A673 (cell line): ENCODE data around the gene GJC2. TPM values are rescaled to one million over a fixed set of nuclear protein-coding genes. Genes with fewer than 3 reads are reported as not detected.

ENCODE experiments used
- BruUV-seq: library from RNA; stranded (reverse); fragments of 400-500 nt; replicated peaks from 2 replicates; lab custom pipeline; 2021; lab: Mats Ljungman, UMichigan
- CTCF ChIA-PET: fragments of 300-600 bp; sonication (Branson Sonifier 250); formaldehyde crosslinking; loops from one replicate; lab custom pipeline; 2022; ENCODE audit warnings: antibody characterized with exemption; lab: Charles Lee
- POLR2A ChIA-PET: fragments of 300-600 bp; sonication (Branson Sonifier 250); formaldehyde crosslinking; loops from one replicate; lab custom pipeline; 2022; ENCODE audit warnings: antibody characterized with exemption; ENCODE audit not compliant: low non-redundant PET; lab: Charles Lee
- DNase-seq: peaks from one replicate; pipeline ENCODE4 v3.0.0-alpha.2; 2015; ENCODE audit warnings: low spot score
- H3K27ac ChIP-seq: fragments of 200-600 bp; sonication (generic); 2 replicates; pipeline ENCODE4 v1.5.1; 2016; ENCODE audit warnings: mixed run types, low read depth, mild to moderate bottlenecking, mixed read lengths, antibody characterized with exemption, low read length; ENCODE audit not compliant: poor library complexity, severe bottlenecking
- H3K27me3 ChIP-seq: fragments of 200-600 bp; sonication (generic); replicated peaks from 2 replicates; pipeline ENCODE4 v1.6.1; 2017; ENCODE audit warnings: mixed run types, low read depth, mild to moderate bottlenecking, mixed read lengths, antibody characterized with exemption, low read length; ENCODE audit not compliant: insufficient read depth, poor library complexity
- H3K36me3 ChIP-seq: fragments of 200-600 bp; sonication (generic); 2 replicates; pipeline ENCODE4 v1.6.1; 2016; ENCODE audit warnings: mixed run types, mild to moderate bottlenecking, mixed read lengths, antibody characterized with exemption, low read length; ENCODE audit not compliant: insufficient read depth, poor library complexity, severe bottlenecking
- H3K4me1 ChIP-seq: fragments of 200-600 bp; sonication (generic); 2 replicates; pipeline ENCODE4 v1.6.1; 2017; ENCODE audit warnings: mixed run types, mild to moderate bottlenecking, mixed read lengths, antibody characterized with exemption, low read length; ENCODE audit not compliant: insufficient read depth, poor library complexity, severe bottlenecking
- H3K4me3 ChIP-seq: fragments of 200-600 bp; sonication (generic); 2 replicates; pipeline ENCODE4 v1.5.1; 2016; ENCODE audit warnings: low read depth, mixed run types, mild to moderate bottlenecking, mixed read lengths, low read length; ENCODE audit not compliant: poor library complexity, severe bottlenecking
- H3K9me3 ChIP-seq: fragments of 200-600 bp; sonication (generic); 2 replicates; pipeline ENCODE4 v1.6.1; 2016; ENCODE audit warnings: mixed run types, low read depth, mild to moderate bottlenecking, mixed read lengths, antibody characterized with exemption, low read length; ENCODE audit not compliant: poor library complexity, severe bottlenecking
- EZH2 ChIP-seq: fragments of 200-600 bp; sonication (generic); IDR thresholded peaks from 2 replicates; pipeline ENCODE4 v1.6.1; 2017; ENCODE audit warnings: borderline replicate concordance, low read depth, mild to moderate bottlenecking, mixed read lengths, antibody characterized with exemption, low read length; ENCODE audit not compliant: poor library complexity, severe bottlenecking
- intact Hi-C: fragments of 100-400 bp; cut with micrococcal nuclease; formaldehyde crosslinking; loops from one replicate; pipeline ENCODE4 v1.10.0; 2022; ENCODE audit not compliant: unreplicated experiment
- total RNA-seq: library from RNA; stranded (reverse); gene quantifications from 2 replicates; pipeline ENCODE4 v1.2.3, GENCODE V29; 2021
- TF ChIP-seq, protein P1 (sequence below): fragments of 300-800, 200-600 bp; sonication (generic); conservative IDR thresholded peaks from 2 replicates; pipeline ENCODE4 v1.5.1; 2017; ENCODE audit warnings: low read depth, mild to moderate bottlenecking, antibody characterized with exemption, low read length, moderate library complexity, mixed read lengths

The GJC2 gene
- total RNA-seq, 1 experiment from 2014 or later = 0.97 TPM

DNA sequence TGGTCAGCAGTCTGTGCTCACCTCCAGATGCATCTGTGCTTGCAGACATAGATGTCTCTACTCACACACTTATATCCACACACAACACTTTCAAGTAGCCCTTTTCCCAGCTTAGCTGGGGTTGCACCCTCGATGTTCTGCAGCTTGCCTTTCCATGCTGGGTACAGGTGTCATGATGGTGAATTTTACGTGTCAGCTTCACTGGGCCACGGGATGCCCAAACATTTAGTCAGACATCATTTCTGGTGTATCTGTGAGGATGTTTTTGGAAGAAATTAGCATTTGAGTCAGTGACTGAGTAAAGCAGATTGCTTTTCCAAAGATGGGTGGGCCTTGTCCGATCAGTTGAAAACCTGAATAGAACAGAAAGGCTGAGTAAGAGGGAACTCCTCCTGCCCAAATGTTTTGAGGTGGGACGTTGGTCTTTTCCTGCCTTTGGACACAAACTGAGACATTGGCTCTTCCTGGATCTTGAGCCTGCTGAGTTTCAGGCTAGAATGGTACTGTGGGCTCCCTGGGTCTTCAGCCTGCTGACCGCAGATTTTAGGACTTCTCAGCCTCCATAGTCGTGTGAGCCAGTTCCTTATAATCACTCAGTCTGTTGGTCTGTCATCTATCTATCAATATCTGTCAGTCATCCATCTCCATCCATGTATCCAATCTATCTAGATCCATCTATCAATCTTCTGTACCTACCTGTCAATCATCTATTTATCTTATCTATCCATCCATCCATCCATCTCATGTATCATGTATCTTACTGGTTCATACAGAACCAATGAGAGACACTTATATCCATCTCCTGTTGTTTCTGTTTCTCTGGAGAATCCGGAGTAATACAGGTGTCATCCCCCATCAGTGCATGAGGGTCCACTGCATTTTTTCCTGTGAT, 45.4 kb downstream of the GJC2 start:
- DNase-seq = no peak
- POLR2A ChIA-PET = no interaction called here
- H3K27me3 ChIP-seq = no peaks in the 10 kb centered on the region
- no TSS peak for BruUV-seq
- no peaks in the 10 kb centered on the region for H3K36me3 ChIP-seq
- peaks cover 17% of the 10 kb centered on the region for H3K9me3 ChIP-seq
- H3K4me1 ChIP-seq = no peaks in the 10 kb centered on the region
- TF ChIP-seq, protein P1, sequence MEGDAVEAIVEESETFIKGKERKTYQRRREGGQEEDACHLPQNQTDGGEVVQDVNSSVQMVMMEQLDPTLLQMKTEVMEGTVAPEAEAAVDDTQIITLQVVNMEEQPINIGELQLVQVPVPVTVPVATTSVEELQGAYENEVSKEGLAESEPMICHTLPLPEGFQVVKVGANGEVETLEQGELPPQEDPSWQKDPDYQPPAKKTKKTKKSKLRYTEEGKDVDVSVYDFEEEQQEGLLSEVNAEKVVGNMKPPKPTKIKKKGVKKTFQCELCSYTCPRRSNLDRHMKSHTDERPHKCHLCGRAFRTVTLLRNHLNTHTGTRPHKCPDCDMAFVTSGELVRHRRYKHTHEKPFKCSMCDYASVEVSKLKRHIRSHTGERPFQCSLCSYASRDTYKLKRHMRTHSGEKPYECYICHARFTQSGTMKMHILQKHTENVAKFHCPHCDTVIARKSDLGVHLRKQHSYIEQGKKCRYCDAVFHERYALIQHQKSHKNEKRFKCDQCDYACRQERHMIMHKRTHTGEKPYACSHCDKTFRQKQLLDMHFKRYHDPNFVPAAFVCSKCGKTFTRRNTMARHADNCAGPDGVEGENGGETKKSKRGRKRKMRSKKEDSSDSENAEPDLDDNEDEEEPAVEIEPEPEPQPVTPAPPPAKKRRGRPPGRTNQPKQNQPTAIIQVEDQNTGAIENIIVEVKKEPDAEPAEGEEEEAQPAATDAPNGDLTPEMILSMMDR = no peak
- TF ChIP-seq EZH2 = no peak
- CTCF ChIA-PET = no interaction called here
- intact Hi-C loops = no loop called here
- no peak overlapping the region for H3K27ac ChIP-seq
- H3K4me3 ChIP-seq = no peak overlapping the region

DNA sequence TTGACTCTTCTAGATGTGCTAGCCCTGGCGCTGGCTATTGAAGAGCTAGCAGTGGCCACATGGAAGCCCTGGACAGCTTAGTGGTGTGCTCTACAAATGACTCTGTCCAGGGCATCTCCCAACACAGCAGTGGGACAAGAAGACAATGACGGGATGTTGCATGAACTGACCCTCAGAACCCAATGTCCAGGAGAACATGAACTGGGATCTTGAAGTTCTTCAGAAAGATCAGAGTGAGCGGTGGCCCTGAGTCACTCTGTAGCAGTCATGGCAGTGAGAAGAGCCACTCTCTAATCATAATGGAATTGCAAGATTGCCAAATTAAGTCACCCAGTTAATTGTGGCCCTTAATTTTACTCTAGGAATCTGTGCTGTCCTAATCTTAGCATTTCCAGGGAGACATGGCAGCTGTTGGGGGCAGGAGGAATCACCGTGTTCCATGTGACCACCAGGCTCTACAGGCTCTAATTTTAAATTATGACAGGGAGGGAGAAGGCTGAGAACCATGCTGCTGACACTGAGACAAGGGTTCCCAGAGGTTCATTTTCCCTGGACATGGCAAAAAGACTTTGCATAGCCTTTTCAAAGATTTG, 47.9 kb downstream of the GJC2 start:
- no peak overlapping the region for H3K4me3 ChIP-seq
- BruUV-seq = no TSS peak
- POLR2A ChIA-PET = interaction anchor here (0.5 kb wide), 1 partner anchor 119 kb away, joined by 5 read pairs; no protein-coding TSS in a partner anchor
- peaks cover 17% of the 10 kb centered on the region for H3K9me3 ChIP-seq
- CTCF ChIA-PET = no interaction called here
- no peaks in the 10 kb centered on the region for H3K27me3 ChIP-seq
- H3K27ac ChIP-seq = no peak overlapping the region
- no peaks in the 10 kb centered on the region for H3K36me3 ChIP-seq
- DNase-seq = no peak
- H3K4me1 ChIP-seq = no peaks in the 10 kb centered on the region
- TF ChIP-seq, protein P1 = no peak
- TF ChIP-seq EZH2 = no peak
- intact Hi-C loops = no loop called here

DNA sequence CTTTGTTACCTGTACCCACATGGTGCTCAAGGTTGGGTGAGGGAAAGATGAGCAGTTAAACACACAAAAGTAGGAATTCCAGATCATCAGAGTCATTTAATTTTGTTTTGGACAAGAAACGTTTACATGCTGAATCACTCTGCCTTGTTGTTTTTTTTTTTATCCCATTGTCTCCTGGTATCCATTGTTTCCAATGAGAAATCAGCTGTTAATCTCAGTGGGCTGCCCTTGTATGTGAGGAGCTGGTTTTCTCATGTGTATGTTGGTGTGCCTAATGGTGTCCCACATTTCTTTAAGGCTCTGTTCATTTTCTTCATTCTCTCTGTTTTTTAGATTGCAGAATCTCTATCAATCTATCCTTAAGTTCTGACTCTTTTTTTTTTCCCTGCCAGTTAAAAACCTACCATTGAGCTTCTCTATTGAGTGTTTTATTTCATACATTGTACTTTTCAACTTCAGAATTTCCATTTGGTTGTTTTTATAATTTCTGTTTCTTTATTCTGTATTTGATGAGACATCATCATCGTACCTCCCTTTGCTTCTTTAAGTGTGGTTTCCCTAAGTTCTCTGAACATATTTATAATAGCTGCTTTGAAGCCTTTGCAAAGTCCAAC, 49.4 kb downstream of the GJC2 start:
- ChIA-PET CTCF (interaction anchor here (0.6 kb wide), 2 partner anchors 14 to 34 kb away, joined by 4 to 7 read pairs; no protein-coding TSS in a partner anchor), POLR2A (no interaction called here)
- TF ChIP-seq, protein P1 = no peak
- TF ChIP-seq EZH2 = no peak
- Histone ChIP-seq H3K9me3 (peaks cover 17% of the 10 kb centered on the region), H3K27me3 (no peaks in the 10 kb centered on the region), H3K4me1 (no peaks in the 10 kb centered on the region), H3K36me3 (no peaks in the 10 kb centered on the region), H3K4me3 (no peak overlapping the region), H3K27ac (no peak overlapping the region)
- no peak for DNase-seq
- intact Hi-C loops = no loop called here
- no TSS peak for BruUV-seq
